Astrocyte (in vitro differentiated cells and primary cell): ENCODE measurements around the gene WASF1. TPM values are rescaled to one million over a fixed set of nuclear protein-coding genes. Genes with fewer than 3 reads are reported as not detected.
A peak's percentile ranks its signal among the peaks of the same experiment; 100 is the strongest.

Source experiments
- DNase-seq: peaks from one replicate; pipeline ENCODE4 v3.0.0-alpha.2; 2010; ENCODE audit warnings: low read depth
- FAIRE-seq: peaks from 2 replicates; lab custom pipeline; 2011; peaks lifted over from hg19 to GRCh38; lab: Jason Lieb, UNC
- H2AFZ ChIP-seq: 2 replicates; pipeline ENCODE4 v1.6.0; 2012; ENCODE audit warnings: low read depth, low read length, inconsistent platforms
- H3K27ac ChIP-seq: 2 replicates; pipeline ENCODE4 v1.5.1; 2011; ENCODE audit warnings: low read depth, low read length, inconsistent platforms
- H3K27me3 ChIP-seq: 2 replicates; pipeline ENCODE4 v1.6.0; 2011; ENCODE audit warnings: low read length, inconsistent platforms; ENCODE audit not compliant: insufficient read depth
- H3K36me3 ChIP-seq: 2 replicates; pipeline ENCODE4 v1.5.1; 2011; ENCODE audit warnings: low read length, inconsistent platforms; ENCODE audit not compliant: insufficient read depth
- H3K4me1 ChIP-seq: 2 replicates; pipeline ENCODE4 v1.5.1; 2011; ENCODE audit warnings: low read length, inconsistent platforms; ENCODE audit not compliant: insufficient read depth
- H3K4me2 ChIP-seq: 2 replicates; pipeline ENCODE4 v1.6.0; 2012; ENCODE audit warnings: low read length, inconsistent platforms
- H3K4me3 ChIP-seq: 2 replicates; pipeline ENCODE4 v1.5.1; 2011; ENCODE audit warnings: low read depth, mild to moderate bottlenecking, low read length, inconsistent platforms; ENCODE audit not compliant: insufficient read depth
- H3K79me2 ChIP-seq: 2 replicates; pipeline ENCODE4 v1.6.0; 2012; ENCODE audit warnings: mild to moderate bottlenecking, low read length, inconsistent platforms; ENCODE audit not compliant: insufficient read depth
- H3K9ac ChIP-seq: 2 replicates; pipeline ENCODE4 v1.6.0; 2012; ENCODE audit warnings: mild to moderate bottlenecking, low read length, inconsistent platforms
- H3K9me3 ChIP-seq: 2 replicates; pipeline ENCODE4 v1.5.1; 2012; ENCODE audit warnings: low read depth, mild to moderate bottlenecking, low read length, inconsistent platforms; ENCODE audit not compliant: insufficient read depth
- H4K20me1 ChIP-seq: 2 replicates; pipeline ENCODE4 v1.6.0; 2012; ENCODE audit warnings: low read length, inconsistent platforms; ENCODE audit not compliant: insufficient read depth
- H3K27ac Mint-ChIP-seq: one replicate; pipeline ENCODE4 v1.8.0; 2021; ENCODE audit warnings: mild to moderate bottlenecking, mixed read lengths; ENCODE audit not compliant: unreplicated experiment
- H3K27me3 Mint-ChIP-seq: one replicate; pipeline ENCODE4 v1.8.0; 2021; ENCODE audit warnings: low read depth, mixed read lengths; ENCODE audit not compliant: unreplicated experiment
- H3K36me3 Mint-ChIP-seq: one replicate; pipeline ENCODE4 v1.8.0; 2021; ENCODE audit warnings: low read depth, mixed read lengths; ENCODE audit not compliant: unreplicated experiment
- H3K4me1 Mint-ChIP-seq: one replicate; pipeline ENCODE4 v1.8.0; 2021; ENCODE audit warnings: low read depth, mixed read lengths; ENCODE audit not compliant: unreplicated experiment
- H3K4me3 Mint-ChIP-seq: one replicate; pipeline ENCODE4 v1.8.0; 2021; ENCODE audit warnings: mild to moderate bottlenecking, moderate library complexity, mixed read lengths; ENCODE audit not compliant: unreplicated experiment
- H3K9me3 Mint-ChIP-seq: one replicate; pipeline ENCODE4 v1.8.0; 2021; ENCODE audit warnings: mild to moderate bottlenecking, mixed read lengths; ENCODE audit not compliant: unreplicated experiment
- CTCF ChIP-seq: IDR thresholded peaks from 2 replicates; pipeline ENCODE4 v1.5.1; 2011; ENCODE audit warnings: low read depth, mild to moderate bottlenecking, inconsistent platforms, low read length, moderate library complexity; ENCODE audit not compliant: insufficient read depth
- EZH2 ChIP-seq: IDR thresholded peaks from 2 replicates; pipeline ENCODE4 v1.6.1; 2012; ENCODE audit warnings: mild to moderate bottlenecking, low read length, inconsistent platforms; ENCODE audit not compliant: insufficient read depth
- total RNA-seq: library from RNA; stranded (reverse); gene quantifications from 2 replicates; pipeline ENCODE4 v1.2.1, GENCODE V29; 2021

Gene WASF1
- total RNA-seq, 1 donor from 2014 or later, result 29.3 TPM

GRCh38 chr6:110191477-110191876, 12.0 kb upstream of the WASF1 start:
- Histone ChIP-seq H3K9ac (no peak overlapping the region), H2AFZ (no peak overlapping the region), H3K27me3 (no peaks in the 10 kb centered on the region), H3K4me1 (no peaks in the 10 kb centered on the region), H3K4me2 (no peak overlapping the region), H3K27ac (no peak overlapping the region), H3K79me2 (peaks cover 64% of the 10 kb centered on the region), H3K36me3 (no peaks in the 10 kb centered on the region), H3K9me3 (no peaks in the 10 kb centered on the region), H4K20me1 (peaks cover 52% of the 10 kb centered on the region), H3K4me3 (no peak overlapping the region)
- DNase-seq, result no peak
- no peaks in the 10 kb centered on the region for H3K9me3 Mint-ChIP-seq
- FAIRE-seq, result no peak
- no peaks in the 10 kb centered on the region for H3K36me3 Mint-ChIP-seq
- H3K4me3 Mint-ChIP-seq, result no peak overlapping the region
- H3K4me1 Mint-ChIP-seq, result peaks cover 5% of the 10 kb centered on the region
- no peaks in the 10 kb centered on the region for H3K27me3 Mint-ChIP-seq
- no peak for TF ChIP-seq EZH2
- TF ChIP-seq CTCF, result no peak
- no peak overlapping the region for H3K27ac Mint-ChIP-seq

- Histone ChIP-seq H3K4me1 (no peaks in the 10 kb centered on the region), H3K36me3 (no peaks in the 10 kb centered on the region), H3K27me3 (no peaks in the 10 kb centered on the region), H3K79me2 (peaks cover 72% of the 10 kb centered on the region), H3K9ac (no peak overlapping the region), H3K9me3 (no peaks in the 10 kb centered on the region), H2AFZ (no peak overlapping the region), H3K4me3 (no peak overlapping the region), H3K4me2 (no peak overlapping the region), H4K20me1 (peaks cover 58% of the 10 kb centered on the region), H3K27ac (no peak overlapping the region)
- no peaks in the 10 kb centered on the region for H3K9me3 Mint-ChIP-seq
- H3K27ac Mint-ChIP-seq, result no peak overlapping the region
- TF ChIP-seq EZH2 (no peak), CTCF (no peak)
- H3K4me3 Mint-ChIP-seq, result no peak overlapping the region
- FAIRE-seq (no peak), DNase-seq (no peak)
- H3K27me3 Mint-ChIP-seq, result no peaks in the 10 kb centered on the region
- peaks cover 7% of the 10 kb centered on the region for H3K4me1 Mint-ChIP-seq
- H3K36me3 Mint-ChIP-seq, result no peaks in the 10 kb centered on the region
Observed at GRCh38 chr6:110190726-110191125, 11.3 kb upstream of the WASF1 start.

GRCh38 chr6:110188791-110189190, 9.3 kb upstream of the WASF1 start:
- no peaks in the 10 kb centered on the region for H3K9me3 Mint-ChIP-seq
- no peak for FAIRE-seq
- peaks cover 86% of the 10 kb centered on the region for H3K79me2 ChIP-seq

More at GRCh38 chr6:110188791-110189190, 9.3 kb upstream of the WASF1 start:
- TF ChIP-seq EZH2 (no peak), CTCF (no peak)
- H3K9me3 ChIP-seq, result no peaks in the 10 kb centered on the region
- peaks cover 71% of the 10 kb centered on the region for H4K20me1 ChIP-seq
- H3K36me3 ChIP-seq, result no peaks in the 10 kb centered on the region
- peaks cover 7% of the 10 kb centered on the region for H3K4me1 Mint-ChIP-seq
- no peaks in the 10 kb centered on the region for H3K36me3 Mint-ChIP-seq
- DNase-seq, result peak; percentile 27
- no peak overlapping the region for H3K27ac ChIP-seq
- H3K4me1 ChIP-seq, result no peaks in the 10 kb centered on the region
- H3K27ac Mint-ChIP-seq, result no peak overlapping the region
- no peaks in the 10 kb centered on the region for H3K27me3 Mint-ChIP-seq
- no peak overlapping the region for H3K4me2 ChIP-seq
- no peak overlapping the region for H2AFZ ChIP-seq
- no peak overlapping the region for H3K4me3 Mint-ChIP-seq
- no peak overlapping the region for H3K9ac ChIP-seq
- no peak overlapping the region for H3K4me3 ChIP-seq
- H3K27me3 ChIP-seq, result no peaks in the 10 kb centered on the region
